Hepatocyte (in vitro differentiated cells): Measurements from ENCODE around the gene CEP76. TPM values are rescaled to one million over a fixed set of nuclear protein-coding genes. Genes with fewer than 3 reads are reported as not detected.

Source experiments
- DNase-seq: peaks from one replicate; pipeline ENCODE4 v3.0.0-alpha.2; 2016; ENCODE audit warnings: low spot score
- H2AFZ ChIP-seq: fragments of 200-600 bp; sonication (generic); 2 replicates; pipeline ENCODE4 v1.6.0; 2016; ENCODE audit warnings: antibody characterized with exemption, mild to moderate bottlenecking
- H3K27ac ChIP-seq: fragments of 200-600 bp; sonication (generic); 2 replicates; pipeline ENCODE4 v1.5.1; 2016; ENCODE audit warnings: mild to moderate bottlenecking
- H3K27me3 ChIP-seq: fragments of 200-600 bp; sonication (generic); 2 replicates; pipeline ENCODE4 v1.6.1; 2016
- H3K36me3 ChIP-seq: fragments of 200-600 bp; sonication (generic); replicated peaks from 2 replicates; pipeline ENCODE4 v1.5.1; 2016; ENCODE audit warnings: low read depth; ENCODE audit not compliant: insufficient read depth
- H3K4me1 ChIP-seq: fragments of 200-600 bp; sonication (generic); 2 replicates; pipeline ENCODE4 v1.5.1; 2016; ENCODE audit warnings: mild to moderate bottlenecking, moderate library complexity; ENCODE audit not compliant: insufficient read depth
- H3K4me2 ChIP-seq: fragments of 200-600 bp; sonication (generic); 2 replicates; pipeline ENCODE4 v1.6.0; 2016
- H3K4me3 ChIP-seq: fragments of 200-600 bp; sonication (generic); 2 replicates; pipeline ENCODE4 v1.5.1; 2016; ENCODE audit warnings: mild to moderate bottlenecking
- H3K79me2 ChIP-seq: fragments of 200-600 bp; sonication (generic); 2 replicates; pipeline ENCODE4 v1.6.0; 2017; ENCODE audit warnings: mild to moderate bottlenecking
- H3K9me2 ChIP-seq: fragments of 200-600 bp; sonication (generic); replicated peaks from 2 replicates; pipeline ENCODE4 v1.6.0; 2017; ENCODE audit warnings: mild to moderate bottlenecking; ENCODE audit not compliant: insufficient read depth
- H3K9me3 ChIP-seq: fragments of 200-600 bp; sonication (generic); 2 replicates; pipeline ENCODE4 v1.5.1; 2016; ENCODE audit warnings: low read depth, mild to moderate bottlenecking
- H4K20me1 ChIP-seq: fragments of 200-600 bp; sonication (generic); 2 replicates; pipeline ENCODE4 v1.6.0; 2016; ENCODE audit warnings: mild to moderate bottlenecking; ENCODE audit not compliant: insufficient read depth, poor library complexity, severe bottlenecking
- CTCF ChIP-seq: fragments of 200-600 bp; sonication (generic); IDR thresholded peaks from 2 replicates; pipeline ENCODE4 v1.5.1; 2016; ENCODE audit warnings: antibody characterized with exemption, mild to moderate bottlenecking; ENCODE audit not compliant: poor library complexity
- EZH2 ChIP-seq: fragments of 200-600 bp; sonication (generic); IDR thresholded peaks from 2 replicates; pipeline ENCODE4 v1.6.1; 2016; ENCODE audit warnings: antibody characterized with exemption, mild to moderate bottlenecking, borderline replicate concordance
- EZH2phosphoT487 ChIP-seq: fragments of 200-600 bp; sonication (generic); IDR thresholded peaks from one replicate; pipeline ENCODE4 v1.6.1; 2018; ENCODE audit warnings: antibody characterized with exemption, mild to moderate bottlenecking, low read depth, moderate library complexity; ENCODE audit not compliant: unreplicated experiment, severe bottlenecking
- WGBS: methylation state at CpG from one replicate; pipeline ENCODE4 v1.1.6; 2016; ENCODE audit warnings: low lambda C conversion rate; ENCODE audit errors: missing lambda C conversion rate; 5-methylcytosine and 5-hydroxymethylcytosine counted together
- polyA plus RNA-seq: library from polyadenylated mRNA; unstranded; fragments of >200 nt; fragmentation: Nextera tagmentation; extraction: Ambion mirVana; gene quantifications from 2 replicates; pipeline ENCODE4 v1.2.1, GENCODE V29; 2016
- total RNA-seq: library from RNA; depleted of rRNA; stranded (reverse); fragments of >200 nt; gene quantifications from 2 replicates; pipeline ENCODE4 v1.2.3, GENCODE V29; 2014

CEP76 gene
- total and polyA plus RNA-seq, 2 experiments from 2014 or later = 4.7 to 11.9 TPM

DNA sequence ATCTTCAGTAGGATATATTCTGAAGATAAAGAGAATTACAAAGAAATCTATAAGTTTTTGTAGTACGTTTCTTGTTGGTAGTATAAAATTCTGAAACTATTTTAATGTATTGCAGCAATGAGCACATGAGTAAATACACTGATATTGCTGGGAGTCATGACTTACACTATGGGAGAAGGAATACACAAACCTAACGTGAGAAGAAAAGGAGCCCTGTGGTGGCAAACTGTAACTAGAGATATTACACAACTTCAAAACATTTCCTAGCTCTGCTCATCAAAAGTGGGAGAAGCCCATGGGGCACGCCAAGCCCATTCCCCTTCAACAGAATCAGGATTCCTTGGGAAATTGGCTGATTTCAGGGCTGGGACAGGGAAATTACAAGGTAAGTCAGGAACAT is 65.1 kb downstream of the CEP76 start:
- H3K4me1 ChIP-seq = peaks cover 8% of the 10 kb centered on the region
- WGBS = 93% methylated on average over 3 of the region's 3 CpGs
- DNase-seq = no peak
- no peaks in the 10 kb centered on the region for H4K20me1 ChIP-seq
- H2AFZ ChIP-seq = no peak overlapping the region
- no peaks in the 10 kb centered on the region for H3K9me3 ChIP-seq
- H3K79me2 ChIP-seq = peaks cover 54% of the 10 kb centered on the region
- H3K27me3 ChIP-seq = no peaks in the 10 kb centered on the region
- TF ChIP-seq CTCF (no peak), EZH2phosphoT487 (no peak), EZH2 (no peak)
- no peak overlapping the region for H3K4me2 ChIP-seq
- no peaks in the 10 kb centered on the region for H3K36me3 ChIP-seq
- no peak overlapping the region for H3K4me3 ChIP-seq
- H3K27ac ChIP-seq = no peak overlapping the region
- H3K9me2 ChIP-seq = no peaks in the 10 kb centered on the region

GRCh38 chr18:12631831-12632477 is 70.6 kb downstream of the CEP76 start:
- 79% methylated on average over 6 of the region's 6 CpGs for WGBS
- TF ChIP-seq CTCF (no peak), EZH2 (no peak), EZH2phosphoT487 (no peak)

DNA sequence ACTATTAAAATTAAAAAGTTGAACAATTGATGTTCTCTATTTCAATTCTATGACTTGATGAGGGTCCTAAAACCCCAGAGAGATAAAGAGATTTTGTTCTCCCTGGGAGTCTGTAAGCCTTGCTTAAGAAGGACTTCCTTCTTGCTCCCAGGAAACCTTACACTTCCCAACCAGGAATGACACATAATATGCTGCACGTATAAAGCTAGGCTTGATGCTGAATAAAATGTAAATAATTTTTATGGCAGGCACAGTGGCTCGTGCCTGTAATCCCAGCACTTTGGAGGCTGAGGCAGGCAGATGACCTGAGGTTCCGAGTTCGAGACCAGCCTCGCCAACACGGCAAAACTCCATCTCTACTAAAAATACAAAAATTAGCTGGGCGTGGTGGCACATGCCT is 72.4 kb downstream of the CEP76 start:
- no peak overlapping the region for H2AFZ ChIP-seq
- no peak overlapping the region for H3K4me2 ChIP-seq
- 87% methylated on average over 7 of the region's 7 CpGs for WGBS
- no peak overlapping the region for H3K4me3 ChIP-seq
- no peaks in the 10 kb centered on the region for H3K36me3 ChIP-seq
- H3K9me2 ChIP-seq = no peaks in the 10 kb centered on the region
- H3K4me1 ChIP-seq = no peaks in the 10 kb centered on the region
- H4K20me1 ChIP-seq = no peaks in the 10 kb centered on the region
- no peaks in the 10 kb centered on the region for H3K27me3 ChIP-seq
- peaks cover 4% of the 10 kb centered on the region for H3K79me2 ChIP-seq
- H3K27ac ChIP-seq = no peak overlapping the region
- no peak for DNase-seq
- TF ChIP-seq CTCF (no peak), EZH2 (no peak), EZH2phosphoT487 (no peak)
- H3K9me3 ChIP-seq = no peaks in the 10 kb centered on the region

More at GRCh38 chr18:12631831-12632477, 70.6 kb downstream of the CEP76 start:
- no peak for DNase-seq
- no peak overlapping the region for H3K4me3 ChIP-seq
- no peaks in the 10 kb centered on the region for H3K4me1 ChIP-seq
- H2AFZ ChIP-seq = no peak overlapping the region
- no peaks in the 10 kb centered on the region for H3K9me2 ChIP-seq
- no peaks in the 10 kb centered on the region for H3K9me3 ChIP-seq
- no peak overlapping the region for H3K27ac ChIP-seq
- H4K20me1 ChIP-seq = no peaks in the 10 kb centered on the region
- no peaks in the 10 kb centered on the region for H3K27me3 ChIP-seq
- H3K36me3 ChIP-seq = no peaks in the 10 kb centered on the region
- H3K4me2 ChIP-seq = no peak overlapping the region
- peaks cover 17% of the 10 kb centered on the region for H3K79me2 ChIP-seq
